ENCODE data around the gene MYL12A. TPM values are rescaled to one million over a fixed set of nuclear protein-coding genes. Genes with fewer than 3 reads are reported as not detected.
"Not testable (repeated sequence)": the region's sequence is repeated elsewhere in the genome, so short reads cannot be mapped to it uniquely, and the experiment has no call there.

MYL12A gene
- total RNA-seq: 100 to 1,000 TPM; 538 to 542 TPM

DNA sequence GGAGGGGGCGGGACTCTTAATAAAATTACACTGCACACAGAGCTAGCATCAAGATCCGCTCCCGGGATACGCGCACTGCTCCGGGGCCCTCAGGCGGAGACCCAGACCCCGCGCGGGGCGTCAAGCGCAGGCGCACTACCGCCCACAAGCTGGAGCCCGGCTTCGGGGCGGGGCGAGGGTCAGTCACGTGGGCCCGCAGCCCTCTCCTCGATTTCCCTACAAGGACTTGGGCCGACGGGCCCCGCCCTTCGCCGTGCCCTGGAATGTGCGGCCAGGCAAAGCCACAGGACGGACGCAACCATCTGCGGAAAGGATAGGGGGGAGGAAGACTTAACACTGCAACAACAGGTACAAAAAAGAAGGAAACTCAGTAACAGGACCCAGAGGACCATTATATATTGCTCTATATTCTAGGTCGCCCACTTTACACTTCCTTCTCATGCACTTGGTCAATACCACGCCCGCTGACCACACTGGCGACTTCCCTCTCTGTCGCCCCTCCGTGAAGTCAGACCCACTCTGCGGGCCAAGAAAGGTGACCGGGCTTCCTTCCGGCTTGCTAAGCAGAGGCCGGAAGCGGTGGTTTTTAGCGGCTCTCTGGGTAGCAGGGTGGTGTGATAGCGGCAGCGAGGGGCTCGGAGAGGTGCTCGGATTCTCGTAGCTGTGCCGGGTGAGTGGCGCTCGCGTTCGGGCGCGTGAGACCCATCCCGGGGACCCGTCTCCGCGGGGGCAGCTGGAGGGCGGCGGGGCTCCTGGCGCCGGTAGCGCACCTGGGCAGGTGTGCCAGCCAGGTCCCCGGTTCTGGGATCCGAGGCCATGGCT lies at the start of gene MYL12A:
TSS of gene MYL12A (plus strand) at position 562 of the 822 bp plus-strand sequence. CDS start 5,447 bp downstream, outside the sequence.
- intact Hi-C loops (cut with micrococcal nuclease): loop anchor here (1.0 to 10.0 kb wide), 15 partner anchors 14 to 1143 kb away; partner anchors contain the start of genes LPIN2 and SMCHD1
- H3K4me3 Mint-ChIP-seq: peak within 1 kb of the TSS; percentile 97
- CTCF ChIA-PET: interaction anchor here (0.6 to 4.0 kb wide), 19 partner anchors 13 to 418 kb away, joined by 3 to 55 read pairs (median 5); partner anchors contain the start of gene LPIN2
- H3K4me1 Mint-ChIP-seq (ENCODE audit: low read depth): peaks cover 34% of the 10 kb centered on the region
- H3K27ac Mint-ChIP-seq: peak within 1 kb of the TSS; percentile 98
- H3K27me3 Mint-ChIP-seq: no peaks in the 10 kb centered on the region
- peak; percentile 97 for DNase-seq
- H3K9me3 Mint-ChIP-seq: no peaks in the 10 kb centered on the region
- H3K36me3 Mint-ChIP-seq: peaks cover 20% of the 10 kb centered on the region
- POLR2A ChIA-PET: interaction anchor here (0.7 to 3.7 kb wide), 11 partner anchors 13 to 356 kb away, joined by 3 to 24 read pairs (median 4); partner anchors contain the start of gene MYL12B

DNA sequence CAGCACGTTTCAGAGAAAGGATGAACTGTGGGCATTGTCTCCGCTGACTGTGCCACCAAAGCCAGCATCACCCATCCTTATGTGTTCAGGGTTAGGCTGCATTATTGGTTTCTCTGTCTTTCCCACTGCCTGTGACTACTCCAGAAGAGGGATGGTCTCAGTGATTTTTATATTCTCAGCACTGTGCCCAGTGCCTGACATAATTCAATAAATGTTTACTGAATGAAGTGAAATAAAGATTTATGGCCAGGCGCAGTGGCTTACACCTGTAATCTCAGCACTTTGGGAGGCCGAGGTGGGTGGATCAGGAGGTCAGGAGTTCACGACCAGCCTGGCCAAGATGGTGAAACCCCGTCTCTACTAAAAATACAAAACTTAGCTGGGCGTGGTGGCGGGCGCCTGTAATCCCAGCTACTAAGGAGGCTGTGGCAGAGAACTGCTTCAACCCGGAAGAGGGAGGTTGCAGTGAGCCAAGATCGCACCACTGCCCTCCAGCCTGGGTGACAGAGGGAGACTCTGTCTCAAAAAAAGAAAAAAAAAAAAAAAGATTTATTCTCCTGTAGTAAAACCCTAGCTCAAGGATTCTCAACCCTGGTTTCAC lies 49.2 kb upstream of the MYL12A start:
- H3K36me3 Mint-ChIP-seq; H3K4me1 Mint-ChIP-seq (ENCODE audit: low read depth); H3K9me3 Mint-ChIP-seq; DNase-seq; H3K27ac Mint-ChIP-seq; POLR2A ChIA-PET; intact Hi-C loops (cut with micrococcal nuclease); H3K4me3 Mint-ChIP-seq; H3K27me3 Mint-ChIP-seq: not testable (repeated sequence)
- CTCF ChIA-PET: interaction anchor here (0.7 kb wide), 1 partner anchor 194 kb away, joined by 7 read pairs; no protein-coding TSS in a partner anchor

DNA sequence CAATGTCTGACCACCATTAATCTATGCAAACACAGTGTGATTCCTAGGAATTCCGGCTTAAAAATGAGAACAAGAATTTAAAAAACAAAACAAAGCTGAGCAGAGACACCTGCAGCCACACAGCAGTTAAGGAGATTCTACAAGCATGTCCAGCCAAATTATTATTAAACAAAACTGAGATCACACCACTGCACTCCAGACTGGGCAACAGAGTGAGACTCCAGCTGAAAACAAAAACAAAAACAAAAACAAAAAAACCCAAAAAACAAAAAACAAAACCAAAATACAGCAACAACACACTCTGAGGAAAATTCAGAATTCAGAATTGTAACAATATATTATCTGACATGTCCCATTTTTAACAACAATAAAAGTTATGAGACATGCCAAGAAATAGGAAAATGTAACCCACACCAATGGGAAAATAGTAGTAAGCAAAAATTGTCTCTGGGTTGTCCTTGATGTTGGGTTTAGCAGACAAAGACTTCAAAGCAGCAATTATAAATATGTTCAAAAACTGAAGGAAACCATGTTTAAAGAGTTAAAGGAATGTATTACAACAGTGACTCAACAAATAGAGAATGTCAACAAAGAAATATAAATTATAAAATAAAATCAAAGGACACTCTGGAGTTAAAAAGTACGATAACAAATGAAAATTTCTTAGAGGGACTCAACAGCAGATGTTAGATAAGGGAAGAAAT lies 47.5 kb upstream of the MYL12A start:
- Mint-ChIP-seq H3K27me3 (no peaks in the 10 kb centered on the region), H3K9me3 (peaks cover 11% of the 10 kb centered on the region)
- POLR2A ChIA-PET: no interaction called here

DNA sequence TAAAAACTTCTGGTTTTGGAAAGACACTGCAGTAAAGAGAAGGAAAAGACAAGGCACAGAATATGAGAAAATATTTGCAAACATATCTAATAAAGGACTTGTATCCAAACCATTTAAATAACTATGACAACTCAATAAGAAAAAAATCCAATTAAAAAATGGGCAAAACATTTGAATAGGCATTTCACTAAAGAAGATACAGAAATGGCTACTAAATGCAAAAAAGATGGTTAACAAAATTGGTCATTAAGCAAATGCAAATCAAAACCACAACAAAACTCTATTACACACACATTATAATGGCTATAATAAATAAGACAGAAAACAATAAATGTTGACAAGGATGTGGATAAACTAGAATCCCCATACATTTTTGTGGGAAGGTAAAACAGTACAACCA lies 42.4 kb upstream of the MYL12A start:
- H3K27me3 Mint-ChIP-seq: no peaks in the 10 kb centered on the region
- peaks cover 4% of the 10 kb centered on the region for H3K4me1 Mint-ChIP-seq (ENCODE audit: low read depth)
- H3K4me3 Mint-ChIP-seq: no peak overlapping the region
- ChIA-PET CTCF (no interaction called here), POLR2A (no interaction called here)
- H3K9me3 Mint-ChIP-seq: peaks cover 18% of the 10 kb centered on the region
- intact Hi-C loops (cut with micrococcal nuclease): no loop called here
- DNase-seq: no peak
- H3K27ac Mint-ChIP-seq: no peak overlapping the region
- peaks cover 14% of the 10 kb centered on the region for H3K36me3 Mint-ChIP-seq

More for the DNA sequence above, 47.5 kb upstream of the MYL12A start:
- DNase-seq: no peak
- H3K27ac Mint-ChIP-seq: no peak overlapping the region
- H3K36me3 Mint-ChIP-seq: peaks cover 6% of the 10 kb centered on the region
- intact Hi-C loops (cut with micrococcal nuclease): no loop called here
- CTCF ChIA-PET: no interaction called here
- no peak overlapping the region for H3K4me3 Mint-ChIP-seq
- H3K4me1 Mint-ChIP-seq (ENCODE audit: low read depth): no peaks in the 10 kb centered on the region

DNA sequence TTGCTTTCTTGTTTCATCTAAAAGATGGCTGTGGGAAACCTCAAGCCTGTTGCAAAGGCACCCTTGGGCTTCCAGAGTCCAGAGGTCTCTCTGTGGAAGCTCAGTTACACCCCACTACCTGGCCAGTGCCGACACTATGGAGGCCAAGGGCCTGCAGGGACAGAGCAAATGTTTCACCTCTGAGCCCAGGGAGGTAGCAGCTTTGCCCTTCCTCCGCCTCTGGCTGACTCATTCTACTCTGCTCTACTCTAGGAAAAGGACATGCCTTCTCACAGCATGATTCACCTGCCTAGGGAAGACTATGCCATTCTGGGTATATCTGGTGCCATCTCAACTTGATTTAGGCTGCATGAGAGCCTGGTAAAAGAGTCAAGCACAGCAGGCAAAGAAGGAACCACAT lies 40.0 kb upstream of the MYL12A start:
- CTCF ChIA-PET: no interaction called here
- peaks cover 13% of the 10 kb centered on the region for H3K9me3 Mint-ChIP-seq
- peak; percentile 18 for DNase-seq
- H3K27me3 Mint-ChIP-seq: peaks cover 2% of the 10 kb centered on the region
- peaks cover 4% of the 10 kb centered on the region for H3K4me1 Mint-ChIP-seq (ENCODE audit: low read depth)
- POLR2A ChIA-PET: no interaction called here
- H3K36me3 Mint-ChIP-seq: peaks cover 14% of the 10 kb centered on the region
- no peak overlapping the region for H3K4me3 Mint-ChIP-seq
- no peak overlapping the region for H3K27ac Mint-ChIP-seq
- intact Hi-C loops (cut with micrococcal nuclease): no loop called here

DNA sequence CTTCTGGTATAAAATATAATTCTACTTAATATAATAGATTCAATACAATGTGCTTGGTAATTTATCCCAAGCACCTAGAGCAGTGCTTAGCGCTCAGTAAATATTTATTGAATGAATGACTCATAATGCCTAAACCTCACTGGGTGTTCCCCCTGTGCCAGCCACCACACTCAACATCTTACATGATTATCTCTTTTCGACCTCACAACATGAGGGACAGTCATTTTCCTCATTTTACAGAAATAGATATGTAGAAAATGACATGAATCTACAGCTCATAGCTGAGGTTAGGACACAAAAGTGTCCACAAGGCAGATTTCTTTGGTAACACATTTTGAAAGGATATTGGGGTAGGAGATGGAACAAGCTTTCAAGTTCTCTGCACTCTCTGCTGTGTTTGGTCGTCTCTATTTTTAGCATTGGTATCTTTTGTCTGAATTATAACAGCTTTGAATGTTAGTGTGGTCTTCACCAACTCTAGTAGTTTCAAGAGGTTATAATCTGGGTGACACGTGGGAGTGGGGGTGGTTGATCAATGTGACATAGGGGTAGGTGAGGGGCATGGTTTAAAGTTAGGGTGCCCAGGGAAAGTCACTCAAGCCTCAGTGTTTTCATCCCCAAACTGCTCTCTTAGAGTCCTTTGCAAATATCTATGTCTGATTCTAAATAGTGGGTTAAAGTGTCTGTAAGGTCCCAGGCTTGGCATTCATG lies 37.6 kb upstream of the MYL12A start:
- Mint-ChIP-seq H3K9me3 (peaks cover 7% of the 10 kb centered on the region), H3K4me3 (no peak overlapping the region), H3K27me3 (peaks cover 2% of the 10 kb centered on the region), H3K36me3 (peaks cover 8% of the 10 kb centered on the region), H3K27ac (no peak overlapping the region), H3K4me1 (ENCODE audit: low read depth) (peaks cover 15% of the 10 kb centered on the region)
- POLR2A ChIA-PET: no interaction called here
- peak; percentile 31 for DNase-seq
- intact Hi-C loops (cut with micrococcal nuclease): no loop called here
- CTCF ChIA-PET: interaction anchor here (0.6 to 1.6 kb wide), 4 partner anchors 11 to 215 kb away, joined by 3 to 5 read pairs (median 4); no protein-coding TSS in a partner anchor

DNA sequence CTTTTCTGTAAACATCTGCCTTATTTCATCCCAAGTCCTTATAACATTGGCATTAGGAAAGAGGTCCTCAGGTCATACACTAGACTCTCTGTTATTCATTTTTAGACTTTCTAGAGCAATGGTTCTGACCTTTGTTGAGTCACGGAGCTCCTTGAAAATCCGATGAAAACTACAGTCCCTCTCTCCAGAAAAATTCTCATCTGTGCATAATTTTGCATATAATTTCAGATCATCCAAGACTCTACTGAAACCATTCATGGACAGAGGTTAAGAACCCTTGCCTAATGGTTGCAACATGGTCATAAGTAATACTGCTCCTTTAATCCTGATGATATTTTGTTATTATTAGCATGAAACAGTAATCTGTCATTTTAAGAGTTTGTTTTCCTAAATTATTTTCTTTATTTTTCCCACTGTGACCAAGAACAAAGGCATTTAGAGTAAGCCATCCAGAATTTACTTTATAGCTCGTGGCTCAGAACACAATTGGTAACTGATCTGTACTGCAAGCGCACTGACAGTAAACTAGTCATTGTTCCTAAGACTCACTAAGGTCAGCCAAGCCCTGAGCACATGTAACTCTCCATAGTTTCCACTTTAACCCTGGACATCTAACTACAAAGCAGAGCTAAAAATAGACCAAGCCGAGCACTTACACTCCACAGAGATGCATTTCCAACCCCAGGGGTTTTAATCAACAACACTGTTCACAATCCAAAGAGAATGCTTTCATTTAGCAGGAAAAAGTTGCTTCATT lies 36.2 kb upstream of the MYL12A start:
- H3K9me3 Mint-ChIP-seq: peaks cover 2% of the 10 kb centered on the region
- H3K4me3 Mint-ChIP-seq: no peak overlapping the region
- CTCF ChIA-PET: interaction anchor here (1.4 to 1.6 kb wide), 2 partner anchors 82 to 217 kb away, joined by 3 to 5 read pairs; no protein-coding TSS in a partner anchor
- peaks cover 15% of the 10 kb centered on the region for H3K4me1 Mint-ChIP-seq (ENCODE audit: low read depth)
- peaks cover 2% of the 10 kb centered on the region for H3K27me3 Mint-ChIP-seq
- POLR2A ChIA-PET: no interaction called here
- H3K36me3 Mint-ChIP-seq: peaks cover 2% of the 10 kb centered on the region
- intact Hi-C loops (cut with micrococcal nuclease): no loop called here
- no peak overlapping the region for H3K27ac Mint-ChIP-seq
- no peak for DNase-seq

DNA sequence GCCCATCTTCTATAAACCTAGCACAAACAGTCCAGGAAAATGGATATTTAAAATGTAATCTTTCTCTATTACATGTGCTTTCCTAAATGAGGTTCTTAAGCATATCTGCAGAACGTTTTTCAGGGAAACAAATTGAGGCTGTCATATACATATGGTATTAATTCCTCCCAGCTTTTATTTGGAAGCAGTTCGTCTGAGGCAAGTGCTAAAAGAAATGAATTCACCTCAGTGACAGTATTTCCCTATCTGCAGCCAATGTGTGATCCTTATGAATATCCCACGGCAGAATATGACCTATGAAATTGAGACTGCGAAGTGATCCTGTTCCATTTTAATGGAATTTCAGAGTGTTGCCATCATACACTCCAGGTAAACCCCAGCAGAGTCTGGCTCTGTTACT lies 34.9 kb upstream of the MYL12A start:
- Mint-ChIP-seq H3K27ac (no peak overlapping the region), H3K4me1 (ENCODE audit: low read depth) (peaks cover 15% of the 10 kb centered on the region), H3K36me3 (no peaks in the 10 kb centered on the region), H3K4me3 (no peak overlapping the region), H3K27me3 (peaks cover 2% of the 10 kb centered on the region), H3K9me3 (no peaks in the 10 kb centered on the region)
- no peak for DNase-seq
- intact Hi-C loops (cut with micrococcal nuclease): no loop called here
- POLR2A ChIA-PET: no interaction called here
- CTCF ChIA-PET: interaction anchor here (1.2 kb wide), 1 partner anchor 33 kb away, joined by 3 read pairs; no protein-coding TSS in a partner anchor

DNA sequence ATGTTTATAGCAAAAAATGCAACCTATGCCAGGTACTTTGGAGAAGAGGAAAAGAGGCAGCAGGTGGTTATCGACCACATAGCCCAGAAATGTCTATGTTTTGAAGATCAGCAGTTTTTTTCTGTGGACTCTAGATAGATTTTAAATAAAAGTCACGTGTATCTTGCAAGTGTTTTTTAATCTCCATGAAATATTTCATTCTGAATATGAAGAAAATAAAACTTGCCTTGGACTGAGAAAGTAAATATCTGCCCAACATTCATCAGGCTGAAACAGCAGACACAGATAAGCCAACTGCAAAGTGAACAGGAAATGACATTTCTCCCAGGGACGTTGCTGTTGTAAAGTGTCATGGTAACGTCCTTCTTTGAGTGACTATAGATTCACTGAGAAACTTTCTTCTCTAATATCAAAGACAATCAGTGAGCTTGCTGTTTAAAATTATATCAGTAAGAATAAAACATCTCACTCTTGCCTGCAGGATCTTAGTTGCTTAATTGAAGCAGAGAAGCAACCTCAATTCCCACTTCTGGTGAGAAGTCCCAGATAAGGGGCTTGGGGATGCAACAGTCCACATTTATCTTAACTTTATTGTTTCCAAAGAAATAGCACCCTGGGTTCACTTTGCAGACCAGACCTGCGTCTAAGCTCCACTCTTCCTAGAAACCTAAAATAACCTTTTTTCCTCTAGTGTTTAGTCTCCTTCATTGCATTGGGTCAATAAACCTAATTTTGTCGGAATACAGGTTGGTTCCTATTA lies 34.1 kb upstream of the MYL12A start:
- POLR2A ChIA-PET: no interaction called here
- Mint-ChIP-seq H3K27ac (no peak overlapping the region), H3K4me3 (no peak overlapping the region), H3K36me3 (no peaks in the 10 kb centered on the region), H3K27me3 (peaks cover 2% of the 10 kb centered on the region), H3K9me3 (no peaks in the 10 kb centered on the region), H3K4me1 (ENCODE audit: low read depth) (peaks cover 15% of the 10 kb centered on the region)
- no peak for DNase-seq
- CTCF ChIA-PET: interaction anchor here (1.0 to 1.2 kb wide), 2 partner anchors 12 to 32 kb away, joined by 3 read pairs; no protein-coding TSS in a partner anchor
- intact Hi-C loops (cut with micrococcal nuclease): no loop called here

DNA sequence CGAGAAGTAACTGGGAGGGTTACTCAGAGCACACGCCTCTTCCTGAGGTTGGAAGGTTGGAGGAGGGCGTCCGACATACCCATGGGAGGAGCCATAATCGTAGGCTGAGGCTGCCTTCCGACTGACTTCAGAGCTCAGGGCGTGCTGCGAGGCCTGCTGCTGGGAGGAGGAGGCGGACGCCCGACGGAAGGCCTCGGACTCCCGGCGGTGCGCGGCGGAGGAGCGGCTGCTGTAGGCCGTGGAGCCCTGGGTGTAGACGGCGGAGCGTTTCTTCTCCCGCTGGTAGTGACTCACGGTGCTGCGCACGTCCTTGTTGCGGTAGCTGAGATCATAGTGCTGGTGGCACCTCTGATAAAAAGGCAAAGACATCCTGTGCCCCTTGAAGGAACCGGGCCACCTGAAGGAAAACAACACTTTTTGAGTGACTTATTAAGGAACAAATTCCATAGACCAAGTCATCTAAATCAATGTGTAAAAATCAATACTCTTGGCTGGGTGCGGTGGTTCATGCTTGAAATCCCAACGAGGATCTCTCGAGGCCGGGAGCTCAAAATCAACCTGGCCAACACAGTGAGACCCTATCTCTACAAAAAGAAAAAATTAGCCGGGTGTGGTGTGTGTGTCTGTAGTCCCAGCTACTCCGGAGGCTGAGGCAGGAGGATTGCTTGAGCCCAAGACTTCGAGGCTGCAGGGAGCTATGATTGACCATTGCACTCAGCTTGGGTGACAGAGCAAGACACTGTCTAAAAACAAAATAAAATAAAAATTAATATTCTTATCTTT lies 32.6 kb upstream of the MYL12A start:
- POLR2A ChIA-PET: no interaction called here
- H3K27me3 Mint-ChIP-seq: peaks cover 2% of the 10 kb centered on the region

More for the DNA sequence above, 32.6 kb upstream of the MYL12A start:
- no peak for DNase-seq
- Mint-ChIP-seq H3K9me3 (no peaks in the 10 kb centered on the region), H3K36me3 (no peaks in the 10 kb centered on the region), H3K4me3 (no peak overlapping the region), H3K4me1 (ENCODE audit: low read depth) (peaks cover 13% of the 10 kb centered on the region), H3K27ac (no peak overlapping the region)
- intact Hi-C loops (cut with micrococcal nuclease): no loop called here
- CTCF ChIA-PET: interaction anchor here (0.9 kb wide), 1 partner anchor 31 kb away, joined by 3 read pairs; no protein-coding TSS in a partner anchor

Data from activated CD4-positive, alpha-beta memory T cell treated with anti-CD3 and anti-CD28 coated beads for 36 hours (primary cell).